Epithelial cell of esophagus (primary cell): ENCODE data around the gene TMEM248.

Source experiments
- DNase-seq: peaks from one replicate; pipeline ENCODE4 v3.0.0; 2010; ENCODE audit warnings: low read depth
- H3K4me3 ChIP-seq: 2 replicates; pipeline ENCODE4 v1.5.1; 2011; ENCODE audit warnings: mild to moderate bottlenecking, low read length, control low read depth
- TF ChIP-seq, protein P1 (sequence below): IDR thresholded peaks from 2 replicates; pipeline ENCODE4 v1.5.1; 2011; ENCODE audit warnings: low read depth, mild to moderate bottlenecking, low read length, control low read depth, inconsistent platforms; ENCODE audit not compliant: insufficient read depth; ENCODE audit errors: missing control alignments

Gene TMEM248

DNA sequence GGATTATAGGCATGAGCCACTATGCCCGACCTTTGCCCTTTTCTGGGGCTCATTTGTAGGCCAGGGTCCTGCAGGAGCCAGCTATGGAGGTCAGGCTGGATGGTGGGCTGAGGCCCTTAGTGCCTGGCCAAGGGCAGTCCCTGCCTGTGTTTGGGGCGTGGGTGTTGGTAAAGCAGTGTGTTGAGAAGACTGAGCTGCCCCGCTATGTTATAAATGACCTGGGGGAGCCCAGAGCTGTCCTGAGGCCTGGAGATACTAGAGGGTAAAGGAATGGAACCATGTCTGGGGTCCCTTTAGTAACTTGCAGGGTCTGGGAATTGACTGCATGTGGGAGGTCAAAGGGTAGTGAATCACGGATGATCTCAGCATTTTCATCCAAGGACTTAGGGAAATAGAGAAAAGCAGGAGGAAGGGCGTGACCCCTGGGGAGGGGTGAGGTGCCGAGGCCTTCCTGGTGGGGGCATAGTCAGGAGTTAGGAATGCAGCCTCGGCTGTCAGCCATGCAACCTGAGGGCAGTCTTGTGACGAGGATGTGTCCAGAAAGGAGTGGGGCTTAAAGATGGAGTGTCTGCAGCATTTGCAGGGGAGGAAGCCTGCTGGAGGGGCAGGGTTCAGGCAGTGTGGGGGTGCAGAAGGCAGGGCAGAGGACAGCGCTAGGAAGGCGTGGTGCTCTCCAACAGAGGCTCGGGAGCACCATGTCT lies 31.5 kb downstream of the TMEM248 start:
- peak; percentile 81 for DNase-seq
- TF ChIP-seq, protein P1, sequence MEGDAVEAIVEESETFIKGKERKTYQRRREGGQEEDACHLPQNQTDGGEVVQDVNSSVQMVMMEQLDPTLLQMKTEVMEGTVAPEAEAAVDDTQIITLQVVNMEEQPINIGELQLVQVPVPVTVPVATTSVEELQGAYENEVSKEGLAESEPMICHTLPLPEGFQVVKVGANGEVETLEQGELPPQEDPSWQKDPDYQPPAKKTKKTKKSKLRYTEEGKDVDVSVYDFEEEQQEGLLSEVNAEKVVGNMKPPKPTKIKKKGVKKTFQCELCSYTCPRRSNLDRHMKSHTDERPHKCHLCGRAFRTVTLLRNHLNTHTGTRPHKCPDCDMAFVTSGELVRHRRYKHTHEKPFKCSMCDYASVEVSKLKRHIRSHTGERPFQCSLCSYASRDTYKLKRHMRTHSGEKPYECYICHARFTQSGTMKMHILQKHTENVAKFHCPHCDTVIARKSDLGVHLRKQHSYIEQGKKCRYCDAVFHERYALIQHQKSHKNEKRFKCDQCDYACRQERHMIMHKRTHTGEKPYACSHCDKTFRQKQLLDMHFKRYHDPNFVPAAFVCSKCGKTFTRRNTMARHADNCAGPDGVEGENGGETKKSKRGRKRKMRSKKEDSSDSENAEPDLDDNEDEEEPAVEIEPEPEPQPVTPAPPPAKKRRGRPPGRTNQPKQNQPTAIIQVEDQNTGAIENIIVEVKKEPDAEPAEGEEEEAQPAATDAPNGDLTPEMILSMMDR: no peak
- no peak overlapping the region for H3K4me3 ChIP-seq

DNA sequence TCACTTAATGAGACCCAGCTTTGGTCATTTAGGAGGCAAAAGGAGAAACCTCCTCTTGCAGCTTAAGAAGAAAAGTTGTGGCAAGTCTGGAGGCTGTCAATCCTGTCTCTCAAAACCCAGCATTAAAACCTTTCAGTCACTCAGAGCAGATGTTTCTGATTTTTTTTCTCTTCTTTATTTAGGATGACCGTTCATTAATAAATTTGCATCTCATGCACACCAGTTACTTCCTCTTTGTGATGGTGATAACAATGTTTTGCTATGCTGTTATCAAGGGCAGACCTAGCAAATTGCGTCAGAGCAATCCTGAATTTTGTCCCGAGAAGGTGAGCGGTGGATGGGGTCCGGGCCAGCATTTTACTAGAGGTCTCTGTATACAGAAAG lies 32.0 kb downstream of the TMEM248 start:
- TF ChIP-seq, protein P1: no peak
- H3K4me3 ChIP-seq: no peak overlapping the region
- DNase-seq: no peak

DNA sequence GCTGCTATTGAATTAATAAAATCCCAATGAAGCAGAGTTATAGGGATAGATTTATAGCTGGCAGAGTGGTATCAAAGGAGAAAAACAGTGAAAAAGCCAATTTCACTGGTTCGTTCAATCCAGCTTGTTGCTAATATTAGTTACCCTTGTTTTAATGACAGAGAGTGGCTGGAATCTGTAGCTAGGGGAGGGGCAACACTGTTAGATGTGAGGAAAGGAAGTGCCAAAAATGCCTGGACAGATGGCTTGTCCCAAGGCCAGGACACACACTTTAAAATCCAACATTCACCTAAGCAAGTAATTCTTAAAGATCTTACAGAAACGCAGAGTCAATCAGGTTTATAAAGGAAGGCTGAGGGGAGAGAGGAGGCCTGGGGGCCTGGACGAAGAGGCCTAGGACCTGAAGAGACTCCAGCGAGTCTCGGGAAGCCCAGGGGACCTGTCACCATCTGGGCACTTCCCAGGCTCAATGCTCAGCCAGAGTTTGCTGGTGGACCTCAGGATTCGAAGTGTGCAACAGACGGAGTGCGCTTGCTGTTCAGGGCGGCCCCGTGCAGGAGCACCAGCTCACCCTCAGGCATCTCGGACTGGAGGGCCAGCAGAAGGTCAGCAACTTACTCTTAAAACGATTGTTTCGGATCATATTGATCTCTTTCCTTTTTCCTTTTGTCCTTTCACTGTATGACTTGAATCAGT lies 36.7 kb downstream of the TMEM248 start:
- H3K4me3 ChIP-seq: no peak overlapping the region
- TF ChIP-seq, protein P1: no peak
- no peak for DNase-seq

DNA sequence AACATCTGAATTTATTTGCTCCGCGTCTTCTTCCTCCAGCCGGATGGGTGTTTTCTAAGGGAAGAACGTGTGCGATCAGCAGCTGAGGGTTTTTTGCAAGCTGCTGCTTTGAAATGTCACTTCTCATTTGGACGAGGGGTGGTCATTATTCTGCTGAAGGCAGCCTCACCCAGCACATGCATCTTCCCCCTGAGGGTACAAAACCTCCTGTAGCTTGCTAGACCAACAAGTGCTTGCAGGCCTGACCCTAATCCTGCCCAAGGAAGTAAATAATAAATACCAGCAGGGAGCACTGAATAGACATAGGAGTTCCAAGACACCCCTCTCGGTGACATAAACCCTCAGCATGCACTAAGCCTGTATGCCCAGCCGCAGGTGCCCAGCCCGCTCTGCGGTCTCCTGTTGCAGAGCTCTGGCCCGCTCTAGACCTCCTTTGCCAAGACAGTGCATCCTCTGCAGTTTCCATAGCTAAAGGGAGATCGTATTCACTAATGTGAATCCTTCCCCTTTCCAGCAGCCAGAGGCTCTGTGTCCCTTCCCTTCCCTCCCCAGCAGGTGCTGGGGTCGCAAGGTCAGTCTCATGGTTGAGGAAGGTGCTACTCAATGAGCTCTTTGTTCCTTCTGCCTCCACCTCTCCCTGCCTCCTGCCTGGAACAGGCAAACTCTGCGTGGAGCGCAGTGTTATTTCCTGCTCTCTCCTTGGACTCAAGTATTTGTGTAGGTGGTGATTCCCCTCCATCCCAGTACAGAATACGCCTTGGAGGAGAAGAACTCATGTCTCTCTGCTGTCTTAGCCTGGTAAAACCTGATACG lies 37.7 kb downstream of the TMEM248 start:
- no peak for DNase-seq
- no peak overlapping the region for H3K4me3 ChIP-seq
- TF ChIP-seq, protein P1: no peak

DNA sequence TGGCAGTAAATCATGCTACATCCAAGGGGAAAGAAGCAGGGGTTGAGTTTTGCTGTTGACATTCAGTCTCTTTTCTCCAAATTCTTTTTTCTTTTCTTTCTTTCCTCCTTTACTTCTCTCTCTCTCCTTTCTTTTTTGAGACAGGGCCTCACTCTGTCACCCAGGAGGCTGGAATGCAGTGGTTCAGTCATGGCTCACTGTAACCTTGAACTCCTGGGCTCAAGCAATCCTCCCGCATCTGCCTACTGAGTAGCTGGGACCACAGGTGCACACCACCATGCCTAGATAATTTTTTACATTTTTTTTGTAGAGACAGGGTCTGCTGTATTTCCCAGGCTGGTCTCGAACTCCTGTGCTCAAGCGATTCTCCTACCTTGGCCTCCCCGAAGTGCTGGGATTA lies 39.2 kb downstream of the TMEM248 start:
- TF ChIP-seq, protein P1: no peak
- H3K4me3 ChIP-seq: no peak overlapping the region
- DNase-seq: no peak

DNA sequence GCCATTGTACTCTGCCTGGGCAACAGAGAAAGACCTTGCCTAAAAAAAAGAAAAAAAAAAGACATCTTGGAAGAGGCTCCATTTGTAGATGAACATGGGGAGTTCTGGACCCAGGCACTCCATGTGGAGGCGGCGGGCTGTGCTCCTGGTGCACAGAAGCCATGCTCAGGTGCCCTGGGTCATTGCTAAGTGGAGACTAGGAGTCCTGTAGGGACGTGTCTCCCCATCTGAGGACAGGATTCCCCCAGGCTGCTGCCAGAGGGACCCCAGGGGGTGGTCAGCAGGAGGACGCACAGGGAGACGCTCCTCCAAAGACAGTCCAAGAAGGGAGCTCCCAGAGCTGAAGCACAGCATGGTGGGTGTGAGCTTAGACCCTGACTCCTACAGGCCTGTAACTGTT lies 40.1 kb downstream of the TMEM248 start:
- TF ChIP-seq, protein P1: no peak
- DNase-seq: no peak
- H3K4me3 ChIP-seq: no peak overlapping the region
